Measurements from ENCODE around the gene FAP. TPM values are rescaled to one million over a fixed set of nuclear protein-coding genes. Genes with fewer than 3 reads are reported as not detected.
A peak's percentile ranks its signal among the peaks of the same experiment; 100 is the strongest.

The FAP gene
- total RNA-seq, 1 donor from 2014 or later: not detected

DNA sequence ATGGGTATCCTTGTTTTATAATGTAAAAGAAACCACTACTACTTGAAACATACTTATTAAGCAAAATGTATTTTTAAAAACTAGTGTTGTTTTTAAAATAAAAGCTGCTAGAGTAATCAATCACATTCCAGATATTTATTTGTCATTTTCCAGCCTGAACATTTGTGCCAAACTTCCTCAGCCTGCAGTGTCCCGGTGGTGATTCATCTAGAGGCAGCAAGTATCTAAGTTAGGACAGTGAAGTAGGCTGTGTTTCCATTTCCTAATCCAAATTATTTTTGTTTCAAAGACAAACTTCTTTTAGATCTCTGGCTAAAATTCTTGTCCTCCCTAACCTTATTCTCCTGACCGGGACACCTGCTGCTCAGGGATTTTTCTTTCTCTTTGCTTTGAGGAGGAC is 78.4 kb downstream of the FAP start:
- Mint-ChIP-seq H3K4me1 (no peaks in the 10 kb centered on the region), H3K36me3 (ENCODE audit: low read depth) (no peaks in the 10 kb centered on the region), H3K27ac (no peak overlapping the region), H3K9me3 (no peaks in the 10 kb centered on the region), H3K27me3 (peaks cover 9% of the 10 kb centered on the region), H3K4me3 (no peak overlapping the region)
- DNase-seq (no peak), ATAC-seq (ENCODE audit: low read depth) (no peak)
- CTCF ChIA-PET: no interaction called here
- POLR2A ChIA-PET: no interaction called here
- TF ChIP-seq CTCF (IDR thresholded peaks at IDR 0.05): no peak
- intact Hi-C loops (cut with micrococcal nuclease): no loop called here

DNA sequence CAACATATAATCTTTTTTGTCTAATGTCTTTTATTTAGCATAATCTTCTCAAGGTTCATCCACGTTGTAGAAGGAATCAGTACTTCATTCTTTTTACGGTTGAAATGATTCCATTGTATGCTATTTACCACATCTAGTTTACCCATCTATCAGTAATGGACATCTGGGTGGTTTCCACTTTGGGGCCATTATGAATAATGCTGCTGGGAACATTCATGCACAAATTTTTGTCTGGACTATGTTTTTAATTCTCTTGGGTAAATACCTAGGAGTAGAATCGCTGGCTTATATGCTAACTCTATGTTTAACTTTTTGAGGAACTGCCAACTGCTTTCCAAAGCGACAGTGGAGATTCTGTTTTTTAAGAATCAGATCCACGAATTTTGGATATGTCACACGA is 83.8 kb downstream of the FAP start:
- DNase-seq (no peak), ATAC-seq (ENCODE audit: low read depth) (no peak)
- H3K4me3 Mint-ChIP-seq: no peak overlapping the region
- no peak for TF ChIP-seq CTCF (IDR thresholded peaks at IDR 0.05)
- no peaks in the 10 kb centered on the region for H3K4me1 Mint-ChIP-seq
- H3K27ac Mint-ChIP-seq: no peak overlapping the region
- ChIA-PET POLR2A (no interaction called here), CTCF (interaction anchor here (0.7 kb wide), 1 partner anchor 62 kb away, joined by 3 read pairs; no protein-coding TSS in a partner anchor)
- no peaks in the 10 kb centered on the region for H3K9me3 Mint-ChIP-seq
- H3K27me3 Mint-ChIP-seq: peaks cover 3% of the 10 kb centered on the region
- intact Hi-C loops (cut with micrococcal nuclease): no loop called here
- no peaks in the 10 kb centered on the region for H3K36me3 Mint-ChIP-seq (ENCODE audit: low read depth)

DNA sequence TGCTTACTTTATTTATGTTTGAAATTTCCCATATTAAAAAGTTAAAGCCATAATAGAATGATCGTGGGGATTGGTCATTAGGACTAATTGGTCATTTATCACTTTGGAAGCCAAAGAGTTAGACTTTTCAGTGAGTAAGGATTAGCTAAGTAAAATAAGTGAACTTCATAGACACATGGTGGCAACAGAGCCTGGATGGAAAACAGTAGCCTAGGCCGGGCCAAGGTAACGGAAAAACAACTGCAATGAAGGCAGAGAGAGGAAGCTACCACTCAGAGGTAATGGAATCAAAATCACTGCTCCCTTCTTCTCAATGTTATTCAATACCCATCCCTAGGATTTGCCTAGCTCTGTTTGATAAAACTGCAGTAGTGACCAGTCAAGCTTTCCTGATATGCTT is 87.1 kb downstream of the FAP start:
- H3K27me3 Mint-ChIP-seq: peaks cover 6% of the 10 kb centered on the region
- intact Hi-C loops (cut with micrococcal nuclease): no loop called here

GRCh38 chr2:162155093-162155492 is 88.2 kb downstream of the FAP start:
- ChIA-PET POLR2A (no interaction called here), CTCF (interaction anchor here (0.6 to 2.5 kb wide), 3 partner anchors 143 to 179 kb away, joined by 3 to 7 read pairs (median 4); no protein-coding TSS in a partner anchor)
- H3K4me1 Mint-ChIP-seq: peaks cover 3% of the 10 kb centered on the region
- no peak overlapping the region for H3K4me3 Mint-ChIP-seq
- no peaks in the 10 kb centered on the region for H3K36me3 Mint-ChIP-seq (ENCODE audit: low read depth)
- ATAC-seq (ENCODE audit: low read depth) (no peak), DNase-seq (no peak)
- H3K27me3 Mint-ChIP-seq: peaks cover 6% of the 10 kb centered on the region
- TF ChIP-seq CTCF (IDR thresholded peaks at IDR 0.05): no peak
- intact Hi-C loops (cut with micrococcal nuclease): no loop called here
- H3K27ac Mint-ChIP-seq: no peak overlapping the region
- no peaks in the 10 kb centered on the region for H3K9me3 Mint-ChIP-seq

More for the DNA sequence above, 87.1 kb downstream of the FAP start:
- CTCF ChIA-PET: interaction anchor here (1.5 to 2.5 kb wide), 2 partner anchors 142 to 178 kb away, joined by 4 to 7 read pairs; no protein-coding TSS in a partner anchor
- ATAC-seq (ENCODE audit: low read depth) (no peak), DNase-seq (no peak)
- POLR2A ChIA-PET: no interaction called here
- Mint-ChIP-seq H3K9me3 (no peaks in the 10 kb centered on the region), H3K4me1 (peaks cover 3% of the 10 kb centered on the region), H3K27ac (no peak overlapping the region), H3K36me3 (ENCODE audit: low read depth) (no peaks in the 10 kb centered on the region), H3K4me3 (no peak overlapping the region)
- TF ChIP-seq CTCF (IDR thresholded peaks at IDR 0.05): no peak

DNA sequence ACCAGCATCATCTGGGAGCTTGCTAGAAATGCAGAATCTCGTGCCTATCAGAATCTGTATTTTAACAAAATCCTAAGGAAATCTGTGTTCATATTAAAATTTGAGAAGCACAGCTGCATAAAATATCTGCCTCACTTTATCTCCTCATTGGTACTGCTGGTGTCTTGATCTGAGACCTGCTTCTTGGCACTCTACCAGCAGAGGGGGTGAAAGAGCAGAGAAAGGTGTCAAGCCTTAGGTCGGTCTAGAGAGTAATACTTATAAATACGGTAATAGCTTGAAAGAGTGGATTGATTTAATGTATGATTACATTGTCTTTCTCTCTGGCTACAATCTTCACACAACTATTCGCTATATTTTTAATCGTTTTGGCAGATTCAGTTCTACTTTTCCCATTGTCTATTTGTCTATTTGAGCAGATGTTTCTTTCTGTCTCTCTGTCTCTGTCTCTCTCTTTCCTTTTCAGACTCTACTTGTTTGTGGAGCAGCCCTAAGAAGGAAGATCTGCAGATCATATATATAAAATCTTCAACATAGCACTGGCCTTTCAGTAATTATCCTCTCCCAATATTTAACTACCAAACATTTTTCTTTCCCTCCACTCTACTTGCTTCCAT is 89.5 kb downstream of the FAP start:
- Mint-ChIP-seq H3K4me1 (peaks cover 3% of the 10 kb centered on the region), H3K9me3 (no peaks in the 10 kb centered on the region), H3K36me3 (ENCODE audit: low read depth) (no peaks in the 10 kb centered on the region), H3K27ac (no peak overlapping the region), H3K27me3 (peaks cover 8% of the 10 kb centered on the region), H3K4me3 (no peak overlapping the region)
- intact Hi-C loops (cut with micrococcal nuclease): loop anchor here (1.0 kb wide), 2 partner anchors 145 to 181 kb away; no protein-coding TSS in a partner anchor
- CTCF ChIA-PET: interaction anchor here (1.2 to 2.1 kb wide), 4 partner anchors 28 to 181 kb away, joined by 4 to 9 read pairs (median 8); partner anchors contain the start of gene IFIH1
- POLR2A ChIA-PET: no interaction called here
- peak; percentile 86 for TF ChIP-seq CTCF (IDR thresholded peaks at IDR 0.05)
- no peak for DNase-seq
- peak; percentile 82 for ATAC-seq (ENCODE audit: low read depth)

All from activated B cell treated with CpG ODN at 0.5 μM for 24 hours (primary cell).